A549 (cell line): ENCODE results near the gene ATP10A.

Experiments
- CEBPB ChIP-seq, 2 experiments: fragments of >200 bp in 1 of 2; sonication (Bioruptor Twin) in 1 of 2; formaldehyde crosslinking in 1 of 2; IDR thresholded peaks; 2 replicates each; pipeline ENCODE4 v1.6.1; 2012 to 2016
- EP300 ChIP-seq, 2 experiments: fragments of >200 bp; sonication (Bioruptor Twin); formaldehyde crosslinking; IDR thresholded peaks; 2 replicates in 1 of 2; 3 replicates in 1 of 2; pipeline ENCODE4 v1.6.1; 2016 to 2017
- GATA3 ChIP-seq: IDR thresholded peaks from 2 replicates; pipeline ENCODE4 v1.6.1; 2012; ENCODE audit warnings: borderline replicate concordance
- POLR2A ChIP-seq: IDR thresholded peaks from 2 replicates; pipeline ENCODE4 v1.6.1; 2012; ENCODE audit warnings: mild to moderate bottlenecking, low read length
- RCOR1 ChIP-seq: fragments of 150-350 bp; IDR thresholded peaks from 2 replicates; pipeline ENCODE4 v1.6.1; 2014; ENCODE audit warnings: antibody characterized with exemption, low read length, low read depth
- ZC3H11A ChIP-seq: fragments of 450-650 bp; IDR thresholded peaks from 2 replicates; pipeline ENCODE4 v1.6.1; 2014; ENCODE audit warnings: antibody characterized with exemption, mild to moderate bottlenecking
- TF ChIP-seq, protein P1 (sequence below): fragments of >200 bp; sonication (Bioruptor Twin); formaldehyde crosslinking; IDR thresholded peaks from 2 replicates; pipeline ENCODE4 v1.6.1; 2016
- TF ChIP-seq, protein P2 (sequence below): fragments of >200 bp; sonication (Bioruptor Twin); formaldehyde crosslinking; IDR thresholded peaks from 3 replicates; pipeline ENCODE4 v1.5.1; 2016

DNA sequence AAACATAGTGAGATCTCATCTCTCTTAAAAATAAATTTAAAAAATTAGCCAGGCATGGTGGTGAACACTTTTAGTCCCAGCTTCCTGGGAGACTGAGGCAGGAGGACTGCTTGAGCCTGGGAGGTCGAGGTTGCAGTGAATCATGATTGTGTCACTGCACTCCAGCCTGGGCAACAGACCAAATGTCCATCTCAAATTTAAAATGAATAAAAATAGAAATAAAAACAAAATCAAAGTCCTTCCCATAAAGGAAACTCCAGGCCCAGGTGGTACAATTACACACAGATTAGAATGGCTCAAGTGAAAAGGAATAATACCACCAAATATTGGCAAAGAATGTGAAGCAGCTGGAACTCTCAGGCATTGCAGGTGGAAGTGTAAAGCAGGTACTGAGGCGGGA is 19.3 kb upstream of the ATP10A start:
- TF ChIP-seq, protein P1, sequence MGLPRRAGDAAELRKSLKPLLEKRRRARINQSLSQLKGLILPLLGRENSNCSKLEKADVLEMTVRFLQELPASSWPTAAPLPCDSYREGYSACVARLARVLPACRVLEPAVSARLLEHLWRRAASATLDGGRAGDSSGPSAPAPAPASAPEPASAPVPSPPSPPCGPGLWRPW, result no peak
- TF ChIP-seq, protein P2, sequence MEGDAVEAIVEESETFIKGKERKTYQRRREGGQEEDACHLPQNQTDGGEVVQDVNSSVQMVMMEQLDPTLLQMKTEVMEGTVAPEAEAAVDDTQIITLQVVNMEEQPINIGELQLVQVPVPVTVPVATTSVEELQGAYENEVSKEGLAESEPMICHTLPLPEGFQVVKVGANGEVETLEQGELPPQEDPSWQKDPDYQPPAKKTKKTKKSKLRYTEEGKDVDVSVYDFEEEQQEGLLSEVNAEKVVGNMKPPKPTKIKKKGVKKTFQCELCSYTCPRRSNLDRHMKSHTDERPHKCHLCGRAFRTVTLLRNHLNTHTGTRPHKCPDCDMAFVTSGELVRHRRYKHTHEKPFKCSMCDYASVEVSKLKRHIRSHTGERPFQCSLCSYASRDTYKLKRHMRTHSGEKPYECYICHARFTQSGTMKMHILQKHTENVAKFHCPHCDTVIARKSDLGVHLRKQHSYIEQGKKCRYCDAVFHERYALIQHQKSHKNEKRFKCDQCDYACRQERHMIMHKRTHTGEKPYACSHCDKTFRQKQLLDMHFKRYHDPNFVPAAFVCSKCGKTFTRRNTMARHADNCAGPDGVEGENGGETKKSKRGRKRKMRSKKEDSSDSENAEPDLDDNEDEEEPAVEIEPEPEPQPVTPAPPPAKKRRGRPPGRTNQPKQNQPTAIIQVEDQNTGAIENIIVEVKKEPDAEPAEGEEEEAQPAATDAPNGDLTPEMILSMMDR, result no peak
- TF ChIP-seq GATA3 (no peak), CEBPB (IDR thresholded peaks at IDR 0.05) (no peak), POLR2A (no peak), ZC3H11A (no peak), RCOR1 (no peak), EP300 (IDR thresholded peaks at IDR 0.05) (no peak)
